Measurements from ENCODE around the gene TSPAN18. TPM values are rescaled to one million over a fixed set of nuclear protein-coding genes. Genes with fewer than 3 reads are reported as not detected.

The TSPAN18 gene
- total RNA-seq, 4 donors from 2014 or later, result 2.2 to 18.1 (median 3.4) TPM

DNA sequence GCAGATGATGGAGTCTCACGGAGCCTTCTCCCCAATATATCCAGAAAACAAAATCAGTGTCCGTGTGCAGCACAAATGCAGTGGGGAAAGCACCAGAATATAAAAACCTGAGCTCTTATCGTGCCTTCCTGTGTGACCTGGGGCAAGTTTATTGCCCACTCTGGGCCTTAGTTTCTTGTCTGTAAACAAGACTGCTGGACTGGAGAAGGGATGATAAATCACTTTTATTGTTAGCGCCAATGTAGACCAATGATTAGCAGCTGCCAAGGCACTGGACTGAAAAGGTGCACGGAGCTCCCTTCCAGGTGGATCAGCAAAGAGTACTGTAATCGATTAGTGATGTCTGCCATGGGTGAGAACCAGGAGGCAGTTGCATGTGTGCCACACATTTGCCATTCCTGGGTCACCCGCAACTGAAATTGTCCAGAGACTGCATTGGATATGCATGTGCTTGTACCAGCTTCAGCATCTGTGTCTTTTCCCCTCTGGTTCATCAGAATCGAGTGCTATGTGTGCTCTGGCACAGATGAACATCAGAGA is 89.2 kb downstream of the TSPAN18 start:
- ATAC-seq (ENCODE audit: low FRiP score), result no peak
- no peak for TF ChIP-seq CTCF (IDR thresholded peaks at IDR 0.05)
- no peak for DNase-seq (ENCODE audit: low spot score)

DNA sequence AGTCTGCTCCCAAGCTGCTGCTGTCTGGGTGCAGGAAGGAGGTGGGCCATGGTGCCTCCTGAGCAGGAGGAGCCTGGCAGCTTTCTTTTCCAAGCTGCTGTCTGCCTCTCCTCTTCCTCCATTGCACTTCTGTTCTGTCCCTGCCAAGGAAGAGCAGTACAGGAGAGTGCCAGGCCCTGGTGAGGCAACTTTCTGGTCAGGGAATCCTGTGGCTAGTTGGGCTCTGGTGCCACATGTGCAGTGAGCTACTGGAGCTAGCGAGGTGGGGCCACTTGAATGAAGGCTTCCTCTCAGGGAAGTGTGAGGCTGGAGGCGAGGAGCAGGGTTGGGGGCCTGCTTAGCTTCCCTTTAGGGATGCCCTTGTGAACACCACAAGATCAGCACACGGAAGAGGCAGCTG is 90.0 kb downstream of the TSPAN18 start:
- ATAC-seq (ENCODE audit: low FRiP score) (no peak), DNase-seq (ENCODE audit: low spot score) (no peak)
- TF ChIP-seq CTCF (IDR thresholded peaks at IDR 0.05), result no peak

- ATAC-seq (ENCODE audit: low FRiP score) (no peak), DNase-seq (ENCODE audit: low spot score) (no peak)
- TF ChIP-seq CTCF (IDR thresholded peaks at IDR 0.05), result no peak
These were observed 90.6 kb downstream of the TSPAN18 start for GRCh38 chr11:44817207-44817949.

- TF ChIP-seq CTCF (IDR thresholded peaks at IDR 0.05), result no peak
- DNase-seq (ENCODE audit: low spot score), result no peak
- no peak for ATAC-seq (ENCODE audit: low FRiP score)
These were observed 91.3 kb downstream of the TSPAN18 start for GRCh38 chr11:44818110-44818509.

- TF ChIP-seq CTCF (IDR thresholded peaks at IDR 0.05), result no peak
- DNase-seq (ENCODE audit: low spot score), result no peak
- no peak for ATAC-seq (ENCODE audit: low FRiP score)
These were observed 92.6 kb downstream of the TSPAN18 start for GRCh38 chr11:44819346-44819745.

- no peak for DNase-seq (ENCODE audit: low spot score)
- TF ChIP-seq CTCF (IDR thresholded peaks at IDR 0.05), result no peak
- no peak for ATAC-seq (ENCODE audit: low FRiP score)
These were observed 95.6 kb downstream of the TSPAN18 start for GRCh38 chr11:44822369-44822768.

DNA sequence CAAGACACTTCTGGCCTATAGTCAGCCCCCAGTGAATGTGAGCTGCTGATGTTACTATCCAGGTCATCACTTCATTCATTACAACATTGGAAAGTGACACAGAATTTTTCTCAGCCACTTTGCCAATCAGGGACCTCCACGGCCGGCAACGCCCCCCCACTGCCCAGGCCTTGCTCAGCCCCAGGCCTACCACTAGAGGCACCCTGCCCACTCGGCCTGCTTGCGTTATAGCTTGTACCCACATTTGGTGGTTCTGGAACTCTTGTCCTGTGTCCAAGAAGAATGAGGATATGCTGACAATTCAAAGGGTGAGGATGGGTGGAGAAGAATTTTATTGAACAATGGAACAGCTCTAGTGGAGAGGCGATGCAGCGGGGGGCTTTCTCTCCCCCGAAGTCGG is 96.2 kb downstream of the TSPAN18 start:
- no peak for DNase-seq (ENCODE audit: low spot score)
- ATAC-seq (ENCODE audit: low FRiP score), result no peak
- TF ChIP-seq CTCF (IDR thresholded peaks at IDR 0.05), result no peak

All from omental fat pad (tissue), 4 donors.